Tibial nerve (tissue), 3 donors: ENCODE data around the gene RPS25.

Experiments used
- POLR2A ChIP-seq, 2 donors: fragments of 450-650 bp; IDR thresholded peaks; one replicate each; pipeline ENCODE4 v1.6.1; 2017; ENCODE audit warnings: antibody characterized with exemption in 2 of 2, mild to moderate bottlenecking in 2 of 2, moderate library complexity in 2 of 2
- TF ChIP-seq, protein P1 (sequence below), 5 experiments: fragments of 200-600 bp in 3 of 5; fragments of 450-650 bp in 2 of 5; sonication (generic) in 3 of 5; IDR thresholded peaks; one replicate each; pipeline ENCODE4 v1.5.1; 2016 to 2019; ENCODE audit warnings: antibody characterized with exemption in 5 of 5, mild to moderate bottlenecking in 3 of 5, moderate library complexity in 2 of 5

GRCh38 chr11:119067371-119068222, 49.5 kb upstream of the RPS25 start, which contains the start of gene VPS11:
- TF ChIP-seq, protein P1, sequence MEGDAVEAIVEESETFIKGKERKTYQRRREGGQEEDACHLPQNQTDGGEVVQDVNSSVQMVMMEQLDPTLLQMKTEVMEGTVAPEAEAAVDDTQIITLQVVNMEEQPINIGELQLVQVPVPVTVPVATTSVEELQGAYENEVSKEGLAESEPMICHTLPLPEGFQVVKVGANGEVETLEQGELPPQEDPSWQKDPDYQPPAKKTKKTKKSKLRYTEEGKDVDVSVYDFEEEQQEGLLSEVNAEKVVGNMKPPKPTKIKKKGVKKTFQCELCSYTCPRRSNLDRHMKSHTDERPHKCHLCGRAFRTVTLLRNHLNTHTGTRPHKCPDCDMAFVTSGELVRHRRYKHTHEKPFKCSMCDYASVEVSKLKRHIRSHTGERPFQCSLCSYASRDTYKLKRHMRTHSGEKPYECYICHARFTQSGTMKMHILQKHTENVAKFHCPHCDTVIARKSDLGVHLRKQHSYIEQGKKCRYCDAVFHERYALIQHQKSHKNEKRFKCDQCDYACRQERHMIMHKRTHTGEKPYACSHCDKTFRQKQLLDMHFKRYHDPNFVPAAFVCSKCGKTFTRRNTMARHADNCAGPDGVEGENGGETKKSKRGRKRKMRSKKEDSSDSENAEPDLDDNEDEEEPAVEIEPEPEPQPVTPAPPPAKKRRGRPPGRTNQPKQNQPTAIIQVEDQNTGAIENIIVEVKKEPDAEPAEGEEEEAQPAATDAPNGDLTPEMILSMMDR (IDR thresholded peaks at IDR 0.05): peak in 1 of 5 experiments; percentile 45
- TF ChIP-seq POLR2A (IDR thresholded peaks at IDR 0.05): peak; percentile 47 to 63
